HG03025 (cell line): ENCODE results near the gene AOC2.

Source experiments
- ATAC-seq: cut with Tn5 transposase; IDR thresholded peaks from one replicate; pipeline ENCODE4 v1.9.1; 2021; ENCODE audit warnings: mild to moderate bottlenecking, moderate library complexity; ENCODE audit not compliant: unreplicated experiment, low FRiP score

AOC2 gene

GRCh38 chr17:42844271-42844670 is at the start of gene AOC2:
AOC2 (plus strand) TSS chr17:42844580; CDS start chr17:42844627, 47 bp downstream.
- ATAC-seq, result no peak

GRCh38 chr17:42795061-42795460 is 49.3 kb upstream of the AOC2 start:
- no peak for ATAC-seq

DNA sequence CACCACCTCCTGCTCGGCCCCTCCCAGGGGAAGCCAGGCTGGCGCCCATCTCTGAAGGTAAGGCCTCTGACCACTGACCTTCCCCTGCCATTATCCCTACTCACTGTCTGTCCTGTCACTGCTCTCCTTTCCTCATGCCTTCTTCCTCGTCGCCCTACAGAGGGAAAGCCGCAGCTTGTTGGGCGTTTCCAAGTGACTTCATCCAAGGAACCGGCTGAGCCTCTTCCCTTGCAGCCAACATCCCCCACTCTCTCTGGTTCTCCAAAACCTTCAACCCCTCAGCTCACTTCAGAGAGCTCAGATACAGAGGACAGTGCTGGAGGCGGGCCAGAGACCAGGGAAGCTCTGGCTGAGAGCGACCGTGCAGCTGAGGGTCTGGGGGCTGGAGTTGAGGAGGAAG is 48.9 kb upstream of the AOC2 start:
- no peak for ATAC-seq

DNA sequence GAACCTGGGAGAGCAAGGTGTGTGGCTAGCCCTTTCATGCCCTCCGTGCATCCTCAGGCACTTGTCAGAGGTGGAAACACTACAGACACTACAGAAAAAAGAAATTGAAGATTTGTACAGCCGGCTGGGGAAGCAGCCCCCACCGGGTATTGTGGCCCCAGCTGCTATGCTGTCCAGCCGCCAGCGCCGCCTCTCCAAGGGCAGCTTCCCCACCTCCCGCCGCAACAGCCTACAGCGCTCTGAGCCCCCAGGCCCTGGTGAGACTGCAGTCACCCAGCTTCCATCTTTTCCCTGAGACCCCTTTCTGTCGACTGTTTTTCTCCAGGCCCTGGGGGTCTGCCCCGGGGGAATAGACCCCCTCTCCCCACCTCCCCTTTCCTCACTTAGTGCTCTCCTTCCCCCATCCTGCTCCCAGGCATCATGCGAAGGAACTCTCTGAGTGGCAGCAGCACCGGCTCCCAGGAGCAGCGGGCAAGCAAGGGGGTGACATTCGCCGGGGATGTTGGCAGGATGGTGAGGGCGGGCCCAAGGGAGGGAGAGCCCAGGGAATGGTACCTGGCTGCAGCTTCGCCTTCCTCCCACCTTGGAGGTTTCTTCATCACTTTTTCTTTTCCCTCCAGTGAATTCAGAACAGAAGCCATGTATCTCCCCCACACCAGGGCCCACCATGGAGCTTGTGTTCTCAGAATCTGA is 48.2 kb upstream of the AOC2 start:
- ATAC-seq, result no peak

GRCh38 chr17:42797067-42798007 is 47.0 kb upstream of the AOC2 start:
- no peak for ATAC-seq

- no peak for ATAC-seq
Observed at GRCh38 chr17:42798011-42798382, 46.4 kb upstream of the AOC2 start.

DNA sequence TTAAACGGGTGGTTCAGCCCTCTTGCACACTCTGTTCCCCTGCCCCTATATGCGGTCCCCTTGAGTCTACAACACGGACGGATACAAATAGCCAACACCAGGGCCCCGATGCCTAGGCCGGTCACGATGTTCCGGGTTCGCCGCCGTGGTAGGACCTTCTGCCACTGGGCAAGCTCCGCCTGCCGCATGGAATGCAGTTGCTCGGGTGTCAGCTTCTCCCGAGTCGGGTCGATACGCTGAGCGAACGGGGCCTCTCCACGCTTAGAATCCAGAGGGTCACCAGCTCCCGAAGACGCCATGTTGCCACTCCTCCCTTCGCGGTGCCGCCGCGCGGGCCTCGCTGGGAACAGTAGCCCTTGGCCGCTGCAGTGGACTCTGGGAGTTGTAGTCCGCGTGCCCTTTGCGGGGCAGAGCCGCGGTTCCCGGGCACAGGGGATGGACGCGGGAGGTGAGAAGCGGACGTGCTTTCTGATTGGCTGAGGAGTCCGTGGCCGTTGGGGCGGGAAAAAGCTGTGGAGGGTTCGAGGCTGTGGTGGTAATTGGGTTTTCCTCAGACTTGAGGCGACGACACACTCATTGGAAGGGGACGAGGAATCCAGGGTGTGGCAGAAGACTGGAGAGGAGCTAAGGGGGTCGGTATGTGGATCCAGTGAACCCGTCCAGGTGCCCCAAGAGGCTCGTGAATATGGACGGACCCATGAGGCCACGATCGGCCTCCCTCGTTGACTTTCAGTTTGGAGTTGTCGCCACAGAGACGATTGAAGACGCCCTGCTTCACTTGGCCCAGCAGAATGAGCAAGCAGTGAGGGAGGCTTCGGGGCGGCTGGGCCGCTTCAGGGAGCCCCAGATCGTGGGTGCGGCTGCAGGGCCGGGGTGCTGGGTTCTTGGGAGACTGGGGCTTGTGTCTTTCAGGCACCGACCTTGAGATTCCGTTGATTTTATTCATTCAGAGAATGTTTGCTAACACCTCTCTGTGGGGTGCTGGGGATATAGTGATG is 45.7 kb upstream of the AOC2 start, which contains the start of the genes CNTD1 and COA3:
CNTD1 (plus strand) TSS at position 479 of the 998 bp plus-strand sequence; CDS start at position 686, 207 bp downstream.
COA3 (minus strand) TSS at position 322 of the 998 bp plus-strand sequence; CDS start at position 299, 23 bp downstream.
- no peak for ATAC-seq

GRCh38 chr17:42803074-42803883 is 41.1 kb upstream of the AOC2 start:
- ATAC-seq, result no peak

DNA sequence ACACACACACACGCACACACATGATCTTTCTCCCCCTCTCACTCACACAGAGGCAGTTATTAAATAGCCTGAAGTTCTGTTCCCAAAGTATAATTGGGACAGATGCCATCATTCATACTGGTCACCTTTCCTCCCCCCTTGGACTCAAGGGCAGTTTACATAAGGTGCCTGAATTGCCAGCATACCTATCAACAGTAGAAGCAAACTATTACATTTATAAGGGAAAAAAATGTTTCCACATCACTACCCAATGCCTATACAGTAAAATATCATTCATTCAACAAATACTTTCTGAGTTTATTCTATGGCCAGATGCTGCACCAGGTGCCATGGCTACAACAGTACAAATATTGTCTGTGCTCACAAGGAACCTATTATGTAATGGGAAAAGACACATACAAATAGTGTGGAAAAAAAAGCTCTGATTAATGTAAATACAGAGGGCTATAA is 39.4 kb upstream of the AOC2 start:
- no peak for ATAC-seq

DNA sequence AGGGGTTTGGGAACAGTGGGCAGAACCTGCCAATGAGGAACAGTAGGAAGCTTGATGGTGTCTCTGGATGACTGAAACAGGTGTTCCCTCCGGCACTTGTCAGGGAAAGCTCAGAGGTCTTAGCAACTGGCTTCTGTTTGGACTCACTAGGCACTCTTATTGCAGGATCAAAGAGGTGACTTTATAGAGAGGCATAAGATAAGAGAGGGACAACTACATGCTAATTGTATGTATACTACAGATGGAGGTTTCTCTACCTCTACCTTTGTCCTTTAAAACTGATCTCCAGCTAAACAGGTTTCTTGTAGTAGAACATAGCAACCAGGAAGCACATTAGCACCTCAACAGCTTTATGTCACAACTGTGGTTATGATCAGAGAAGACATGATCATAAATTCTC is 38.1 kb upstream of the AOC2 start:
- ATAC-seq, result no peak

GRCh38 chr17:42809250-42809649 is 35.1 kb upstream of the AOC2 start:
- no peak for ATAC-seq

DNA sequence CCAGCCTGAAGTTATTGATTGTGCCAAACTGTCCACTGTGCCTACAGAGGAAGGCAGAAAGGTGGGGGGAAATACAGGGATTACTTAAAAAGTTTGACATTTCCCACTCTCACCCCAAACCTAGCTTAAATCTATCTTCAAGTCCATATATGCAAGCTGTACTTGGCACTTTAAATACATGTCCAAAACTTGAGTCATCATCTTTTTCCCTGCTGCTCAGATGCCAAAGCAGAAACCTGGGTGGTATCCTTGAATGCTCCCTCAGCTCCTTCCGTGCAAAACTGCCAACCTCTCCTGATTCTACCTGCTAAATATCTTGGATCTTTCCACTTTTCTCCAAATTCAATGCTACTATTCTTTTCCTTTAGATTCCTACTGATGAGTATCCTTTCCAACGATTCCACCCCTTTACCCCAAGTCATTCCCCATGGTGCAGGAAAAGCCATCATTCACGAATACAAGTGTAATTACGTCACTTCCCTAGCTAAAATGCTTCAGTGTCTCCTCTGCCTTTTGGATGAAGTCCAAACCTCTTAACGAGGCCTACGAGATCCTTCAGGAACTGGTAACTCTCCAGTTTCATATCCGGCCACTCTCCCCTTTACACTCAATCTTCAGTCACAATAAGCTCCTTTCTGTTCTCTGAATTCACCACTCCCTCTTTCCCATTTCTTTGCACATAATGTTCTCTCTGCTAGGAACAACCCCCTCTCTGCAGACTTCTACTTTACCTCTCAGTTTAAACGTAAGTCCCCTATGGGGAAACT is 29.6 kb upstream of the AOC2 start:
- ATAC-seq, result no peak

- ATAC-seq, result no peak
Observed at GRCh38 chr17:42817866-42818265, 26.5 kb upstream of the AOC2 start.

DNA sequence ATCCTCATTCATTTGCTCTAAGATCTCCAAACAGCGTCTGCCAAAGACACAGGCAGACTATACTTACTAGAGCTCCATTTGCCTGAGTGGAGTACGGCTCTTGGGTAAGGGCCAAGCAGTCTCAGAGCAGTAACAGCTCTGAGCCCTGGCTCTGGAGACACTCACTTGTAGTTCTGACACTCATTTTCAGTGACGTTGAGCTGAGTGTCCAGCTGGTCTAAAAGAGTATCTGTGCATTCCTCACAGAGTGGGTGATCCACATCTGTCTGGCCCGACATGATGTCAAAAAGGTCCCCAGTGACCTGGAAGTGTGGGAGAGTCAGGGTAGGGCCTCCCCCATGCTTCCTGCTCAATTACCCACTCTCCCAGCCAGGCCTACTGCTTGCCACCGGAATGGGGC is 26.0 kb upstream of the AOC2 start:
- ATAC-seq, result no peak

GRCh38 chr17:42819939-42820535 is 24.3 kb upstream of the AOC2 start:
- no peak for ATAC-seq

- ATAC-seq, result no peak
Observed at GRCh38 chr17:42821176-42821575, 23.2 kb upstream of the AOC2 start.

DNA sequence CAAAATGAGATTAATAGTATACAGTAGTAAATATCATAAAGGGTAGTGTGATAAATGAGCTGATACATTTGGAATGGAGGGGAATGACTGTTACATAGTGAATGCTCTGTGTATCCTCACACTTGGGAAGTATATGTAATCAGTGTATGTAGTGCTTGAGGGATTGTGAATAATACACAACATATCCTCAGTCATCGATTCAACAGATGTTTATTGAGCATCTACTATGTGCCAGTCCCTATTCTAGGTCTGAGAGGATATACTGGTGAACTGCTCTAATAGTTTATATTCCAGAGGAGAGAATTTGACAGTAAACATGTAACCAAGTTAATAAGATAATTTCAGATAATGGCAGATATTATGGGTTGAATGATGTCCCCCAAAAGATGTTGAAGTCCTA is 16.9 kb upstream of the AOC2 start:
- ATAC-seq, result no peak

- ATAC-seq, result no peak
Observed at GRCh38 chr17:42830971-42831370, 13.4 kb upstream of the AOC2 start.
